Loucy (cell line): ENCODE data around the gene MKLN1.

Source experiments
- CTCF ChIP-seq: fragments of 200-600 bp; sonication (generic); conservative IDR thresholded peaks from 2 replicates; pipeline ENCODE4 v1.5.1; 2014; ENCODE audit warnings: mild to moderate bottlenecking, antibody characterized with exemption, low read length
- EZH2phosphoT487 ChIP-seq: fragments of 200-600 bp; IDR thresholded peaks from 2 replicates; pipeline ENCODE4 v1.6.1; 2018; ENCODE audit warnings: antibody characterized with exemption, mild to moderate bottlenecking, moderate library complexity, borderline replicate concordance

DNA sequence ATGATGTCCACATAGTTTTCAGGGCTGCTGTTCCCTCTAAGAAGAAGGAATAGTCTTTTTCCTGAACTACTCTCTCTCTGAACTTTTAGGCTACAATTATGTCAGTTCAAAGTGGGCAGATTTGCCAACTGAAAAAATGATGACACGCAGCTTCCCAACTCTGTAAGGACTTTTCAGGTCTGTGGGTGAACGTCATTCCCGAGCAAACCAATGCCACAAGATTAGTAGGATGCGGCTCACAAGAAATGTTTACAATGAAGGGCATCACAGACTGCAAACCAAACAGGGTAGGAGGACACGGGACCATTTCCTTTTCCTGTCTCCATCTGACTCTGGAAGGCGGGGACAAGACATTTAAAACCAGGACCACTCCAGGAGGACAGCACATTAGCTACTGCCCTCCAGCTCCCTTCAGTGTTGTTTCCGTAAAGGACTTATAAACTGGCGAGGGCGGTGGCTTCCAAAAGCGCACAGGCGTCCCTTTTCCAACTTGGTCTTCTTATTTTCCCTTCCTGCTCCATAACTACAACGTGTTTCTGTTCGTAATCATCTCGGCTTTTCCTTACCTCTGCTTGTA, 539 bp upstream of the MKLN1 start:
- no peak for TF ChIP-seq CTCF
- TF ChIP-seq EZH2phosphoT487: no peak
